SU-DHL-6 (cell line): ENCODE measurements around the gene PCDHA8.
A peak's percentile ranks its signal among the peaks of the same experiment; 100 is the strongest.
"Not testable (repeated sequence)": the region's sequence is repeated elsewhere in the genome, so short reads cannot be mapped to it uniquely, and the experiment has no call there.

Experiments
- H2AFZ ChIP-seq: fragments of 200-600 bp; sonication (generic); 2 replicates; pipeline ENCODE4 v1.6.1; 2014; ENCODE audit warnings: low read depth, mild to moderate bottlenecking, moderate library complexity, mixed read lengths, antibody characterized with exemption, low read length; ENCODE audit not compliant: severe bottlenecking
- H3F3A ChIP-seq: fragments of 200-600 bp; shearing (Covaris generic); 2 replicates; pipeline ENCODE4 v1.6.0; 2016; ENCODE audit warnings: antibody characterized with exemption, mild to moderate bottlenecking; ENCODE audit not compliant: insufficient read depth
- H3K27ac ChIP-seq: fragments of 200-600 bp; sonication (generic); 2 replicates; pipeline ENCODE4 v1.5.1; 2016; ENCODE audit warnings: low read depth, mild to moderate bottlenecking, low read length, moderate library complexity, mixed read lengths
- H3K27me3 ChIP-seq: fragments of 200-600 bp; sonication (generic), shearing (Covaris generic); 2 replicates; pipeline ENCODE4 v1.6.0; 2014; ENCODE audit warnings: mild to moderate bottlenecking, low read length
- H3K36me3 ChIP-seq: fragments of 200-600 bp; sonication (generic); 2 replicates; pipeline ENCODE4 v1.6.1; 2014; ENCODE audit warnings: mild to moderate bottlenecking, low read length, mixed read lengths
- H3K4me2 ChIP-seq: fragments of 300-600, 200-600 bp; shearing (Covaris generic), sonication (generic); 2 replicates; pipeline ENCODE4 v1.6.0; 2014; ENCODE audit warnings: low read length, low read depth, mild to moderate bottlenecking; ENCODE audit not compliant: poor library complexity, severe bottlenecking
- H3K4me3 ChIP-seq: fragments of 200-600 bp; sonication (generic); 2 replicates; pipeline ENCODE4 v1.5.1; 2014; ENCODE audit warnings: antibody characterized with exemption, low read length, mild to moderate bottlenecking, mixed read lengths; ENCODE audit not compliant: insufficient read depth, poor library complexity, severe bottlenecking
- H3K79me2 ChIP-seq: fragments of 200-600 bp; sonication (generic); 2 replicates; pipeline ENCODE4 v1.6.1; 2014; ENCODE audit warnings: mild to moderate bottlenecking, low read length, moderate library complexity; ENCODE audit not compliant: insufficient read depth
- H3K9ac ChIP-seq: fragments of 200-600 bp; sonication (generic); 2 replicates; pipeline ENCODE4 v1.7.0; 2014; ENCODE audit warnings: mild to moderate bottlenecking, low read length
- H3K9me2 ChIP-seq: fragments of 200-600 bp; sonication (generic); replicated peaks from 2 replicates; pipeline ENCODE4 v1.6.1; 2014; ENCODE audit warnings: low read length; ENCODE audit not compliant: insufficient read depth
- H3K9me3 ChIP-seq: fragments of 200-600 bp; sonication (generic); 2 replicates; pipeline ENCODE4 v1.6.1; 2014; ENCODE audit warnings: low read length, mixed read lengths; ENCODE audit not compliant: insufficient read depth
- H4K20me1 ChIP-seq: fragments of 200-600 bp; sonication (generic); 2 replicates; pipeline ENCODE4 v1.6.1; 2014; ENCODE audit warnings: low read depth, mild to moderate bottlenecking, antibody characterized with exemption, low read length, moderate library complexity, mixed read lengths
- CTCF ChIP-seq: fragments of 200-600 bp; sonication (generic); IDR thresholded peaks from one replicate; pipeline ENCODE4 v1.5.1; 2017; ENCODE audit warnings: antibody characterized with exemption, mild to moderate bottlenecking, low read length, moderate library complexity; ENCODE audit not compliant: insufficient read depth, poor library complexity, severe bottlenecking
- EZH2phosphoT487 ChIP-seq: fragments of 200-600 bp; sonication (generic), shearing (Covaris generic); conservative IDR thresholded peaks from 2 replicates; pipeline ENCODE4 v1.6.1; 2018; ENCODE audit warnings: mild to moderate bottlenecking, antibody characterized with exemption, low read length, moderate library complexity, mixed read lengths

PCDHA8 gene, protein sequence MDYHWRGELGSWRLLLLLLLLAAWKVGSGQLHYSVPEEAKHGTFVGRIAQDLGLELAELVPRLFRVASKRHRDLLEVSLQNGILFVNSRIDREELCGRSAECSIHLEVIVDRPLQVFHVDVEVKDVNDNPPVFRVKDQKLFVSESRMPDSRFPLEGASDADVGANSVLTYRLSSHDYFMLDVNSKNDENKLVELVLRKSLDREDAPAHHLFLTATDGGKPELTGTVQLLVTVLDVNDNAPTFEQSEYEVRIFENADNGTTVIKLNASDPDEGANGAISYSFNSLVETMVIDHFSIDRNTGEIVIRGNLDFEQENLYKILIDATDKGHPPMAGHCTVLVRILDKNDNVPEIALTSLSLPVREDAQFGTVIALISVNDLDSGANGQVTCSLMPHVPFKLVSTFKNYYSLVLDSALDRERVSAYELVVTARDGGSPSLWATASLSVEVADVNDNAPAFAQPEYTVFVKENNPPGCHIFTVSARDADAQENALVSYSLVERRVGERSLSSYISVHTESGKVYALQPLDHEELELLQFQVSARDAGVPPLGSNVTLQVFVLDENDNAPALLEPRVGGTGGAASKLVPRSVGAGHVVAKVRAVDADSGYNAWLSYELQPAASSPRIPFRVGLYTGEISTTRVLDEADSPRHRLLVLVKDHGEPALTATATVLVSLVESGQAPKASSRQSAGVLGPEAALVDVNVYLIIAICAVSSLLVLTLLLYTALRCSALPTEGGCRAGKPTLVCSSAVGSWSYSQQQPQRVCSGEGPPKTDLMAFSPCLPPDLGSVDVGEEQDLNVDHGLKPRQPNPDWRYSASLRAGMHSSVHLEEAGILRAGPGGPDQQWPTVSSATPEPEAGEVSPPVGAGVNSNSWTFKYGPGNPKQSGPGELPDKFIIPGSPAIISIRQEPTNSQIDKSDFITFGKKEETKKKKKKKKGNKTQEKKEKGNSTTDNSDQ

DNA sequence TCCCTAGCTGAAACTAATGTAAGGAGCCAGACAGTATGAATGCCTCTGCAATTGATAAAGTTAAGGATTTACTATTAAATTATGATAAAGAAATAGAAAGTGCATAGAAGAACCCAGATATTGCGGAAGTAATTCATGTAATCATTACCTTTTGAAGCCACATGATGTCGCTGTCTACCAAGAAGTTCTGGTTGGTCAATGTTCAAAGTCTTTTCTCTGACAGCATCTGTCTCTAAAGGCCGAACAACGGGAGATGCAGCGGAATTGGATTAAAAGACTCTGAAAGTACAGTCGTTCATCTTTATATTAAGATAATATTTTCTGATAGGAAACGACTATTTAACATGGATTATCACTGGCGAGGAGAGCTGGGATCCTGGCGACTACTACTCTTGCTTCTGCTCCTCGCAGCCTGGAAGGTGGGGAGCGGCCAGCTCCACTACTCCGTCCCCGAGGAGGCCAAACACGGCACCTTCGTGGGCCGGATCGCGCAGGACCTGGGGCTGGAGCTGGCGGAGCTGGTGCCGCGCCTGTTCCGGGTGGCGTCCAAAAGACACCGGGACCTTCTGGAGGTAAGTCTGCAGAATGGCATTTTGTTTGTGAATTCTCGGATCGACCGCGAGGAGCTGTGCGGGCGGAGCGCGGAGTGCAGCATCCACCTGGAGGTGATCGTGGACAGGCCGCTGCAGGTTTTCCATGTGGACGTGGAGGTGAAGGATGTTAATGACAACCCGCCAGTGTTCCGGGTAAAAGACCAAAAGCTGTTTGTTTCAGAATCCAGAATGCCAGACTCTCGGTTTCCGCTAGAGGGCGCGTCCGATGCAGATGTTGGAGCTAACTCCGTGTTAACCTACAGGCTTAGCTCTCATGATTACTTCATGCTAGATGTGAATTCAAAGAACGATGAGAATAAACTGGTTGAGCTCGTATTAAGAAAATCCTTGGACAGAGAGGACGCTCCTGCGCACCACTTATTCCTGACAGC, at the start of gene PCDHA8:
Gene PCDHA8 (plus strand): TSS at position 210 of the 985 bp plus-strand sequence. CDS start 135 bp downstream, at position 345.
- H3K9ac ChIP-seq: no peak within 1 kb of the TSS
- H3K36me3 ChIP-seq: no peaks in the 10 kb centered on the region
- no peaks in the 10 kb centered on the region for H4K20me1 ChIP-seq
- no peak within 1 kb of the TSS for H3K4me3 ChIP-seq
- TF ChIP-seq CTCF: peak; percentile 28
- TF ChIP-seq EZH2phosphoT487: no peak
- H3K79me2 ChIP-seq: no peaks in the 10 kb centered on the region
- H3K4me2 ChIP-seq: peak within 1 kb of the TSS; percentile 31
- H3K27ac ChIP-seq: no peak within 1 kb of the TSS
- H3K9me2 ChIP-seq: no peaks in the 10 kb centered on the region
- no peaks in the 10 kb centered on the region for H3K9me3 ChIP-seq
- H3F3A ChIP-seq: no peaks in the 10 kb centered on the region
- H2AFZ ChIP-seq: no peak within 1 kb of the TSS
- no peaks in the 10 kb centered on the region for H3K27me3 ChIP-seq

DNA sequence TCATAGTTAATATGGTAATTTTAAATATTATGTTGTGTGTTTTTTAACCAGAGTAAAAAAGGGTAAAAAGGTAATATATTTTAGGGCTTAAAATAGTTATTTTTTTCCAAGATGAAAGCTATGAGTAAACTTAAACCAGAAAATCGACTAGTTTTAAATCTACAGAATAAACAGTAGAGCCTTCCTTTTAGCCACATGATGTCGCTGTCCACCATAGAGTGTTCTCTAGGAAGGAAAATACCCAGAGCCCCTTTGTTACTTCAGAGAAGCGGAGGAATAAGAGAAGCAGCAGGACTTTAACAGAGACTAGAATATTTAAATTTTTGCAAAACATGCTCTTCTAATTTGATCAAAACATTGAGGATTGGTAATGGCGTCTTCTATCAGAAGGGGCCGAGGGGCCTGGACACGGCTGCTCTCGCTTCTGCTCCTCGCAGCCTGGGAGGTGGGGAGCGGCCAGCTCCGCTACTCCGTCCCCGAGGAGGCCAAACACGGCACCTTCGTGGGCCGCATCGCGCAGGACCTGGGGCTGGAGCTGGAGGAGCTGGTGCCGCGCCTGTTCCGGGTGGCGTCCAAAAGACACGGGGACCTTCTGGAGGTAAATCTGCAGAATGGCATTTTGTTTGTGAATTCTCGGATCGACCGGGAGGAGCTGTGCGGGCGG, 46.3 kb upstream of the PCDHA8 start, which contains the start of gene PCDHA2:
Gene PCDHA2 (plus strand): TSS at position 258 of the 664 bp plus-strand sequence.
- Histone ChIP-seq H3K27me3 (no peaks in the 10 kb centered on the region), H3K27ac (no peak within 1 kb of the TSS), H3K79me2 (no peaks in the 10 kb centered on the region), H4K20me1 (no peaks in the 10 kb centered on the region), H3F3A (no peaks in the 10 kb centered on the region), H3K9ac (no peak within 1 kb of the TSS), H3K4me3 (no peak within 1 kb of the TSS), H2AFZ (no peak within 1 kb of the TSS), H3K4me2 (no peak within 1 kb of the TSS), H3K9me3 (no peaks in the 10 kb centered on the region), H3K9me2 (no peaks in the 10 kb centered on the region), H3K36me3 (no peaks in the 10 kb centered on the region)
- no peak for TF ChIP-seq EZH2phosphoT487
- no peak for TF ChIP-seq CTCF

DNA sequence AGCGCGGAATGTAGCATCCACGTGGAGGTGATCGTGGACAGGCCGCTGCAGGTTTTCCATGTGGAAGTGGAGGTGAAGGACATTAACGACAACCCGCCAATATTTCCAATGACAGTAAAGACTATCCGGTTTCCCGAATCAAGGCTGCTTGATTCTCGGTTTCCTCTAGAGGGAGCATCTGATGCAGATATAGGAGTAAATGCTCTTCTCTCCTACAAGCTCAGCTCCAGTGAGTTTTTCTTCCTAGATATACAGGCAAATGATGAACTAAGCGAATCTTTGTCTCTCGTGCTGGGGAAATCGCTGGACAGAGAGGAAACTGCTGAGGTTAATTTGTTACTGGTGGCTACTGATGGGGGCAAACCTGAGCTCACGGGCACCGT, 45.7 kb upstream of the PCDHA8 start:
- Histone ChIP-seq H3K79me2 (no peaks in the 10 kb centered on the region), H3K27me3 (no peaks in the 10 kb centered on the region), H3F3A (no peaks in the 10 kb centered on the region), H2AFZ (no peak overlapping the region), H3K4me3 (no peak overlapping the region), H3K9me2 (no peaks in the 10 kb centered on the region), H3K36me3 (no peaks in the 10 kb centered on the region), H3K9ac (no peak overlapping the region), H3K9me3 (no peaks in the 10 kb centered on the region), H3K27ac (no peak overlapping the region), H4K20me1 (no peaks in the 10 kb centered on the region), H3K4me2 (no peak overlapping the region)
- TF ChIP-seq EZH2phosphoT487 (no peak), CTCF (no peak)

GRCh38 chr5:140796072-140796717, 44.8 kb upstream of the PCDHA8 start:
- not testable (repeated sequence) for H3K4me3 ChIP-seq, H3K9me3 ChIP-seq, H3K9ac ChIP-seq, H3K36me3 ChIP-seq, H2AFZ ChIP-seq, H3K79me2 ChIP-seq, H4K20me1 ChIP-seq, H3K27me3 ChIP-seq, H3K27ac ChIP-seq, H3K4me2 ChIP-seq, H3K9me2 ChIP-seq, H3F3A ChIP-seq
